ELF-1 (cell line): ENCODE results near the gene ARL4A.
A peak's percentile ranks its signal among the peaks of the same experiment; 100 is the strongest.

ENCODE experiments used
- DNase-seq: peaks from one replicate; pipeline ENCODE4 v3.0.0-alpha.2; 2016; ENCODE audit warnings: low read depth, low spot score

The ARL4A gene

GRCh38 chr7:12725575-12726316 lies 38.3 kb downstream of the ARL4A start:
- no peak for DNase-seq

GRCh38 chr7:12726908-12727307 lies 39.5 kb downstream of the ARL4A start:
- no peak for DNase-seq

- no peak for DNase-seq
These were observed 40.2 kb downstream of the ARL4A start for GRCh38 chr7:12727455-12728191.

GRCh38 chr7:12728192-12728538 lies 40.7 kb downstream of the ARL4A start:
- no peak for DNase-seq

GRCh38 chr7:12729112-12729511 lies 41.7 kb downstream of the ARL4A start:
- DNase-seq: peak; percentile 28

GRCh38 chr7:12730523-12730922 lies 43.1 kb downstream of the ARL4A start:
- DNase-seq: no peak

GRCh38 chr7:12731214-12731656 lies 43.8 kb downstream of the ARL4A start:
- no peak for DNase-seq

GRCh38 chr7:12731775-12732174 lies 44.3 kb downstream of the ARL4A start:
- no peak for DNase-seq

- DNase-seq: no peak
These were observed 45.0 kb downstream of the ARL4A start for GRCh38 chr7:12732428-12732827.

- no peak for DNase-seq
These were observed 48.5 kb downstream of the ARL4A start for GRCh38 chr7:12735923-12736322.

GRCh38 chr7:12737373-12737772 lies 49.9 kb downstream of the ARL4A start:
- no peak for DNase-seq

GRCh38 chr7:12737836-12738235 lies 50.4 kb downstream of the ARL4A start:
- no peak for DNase-seq

- DNase-seq: no peak
These were observed 51.2 kb downstream of the ARL4A start for GRCh38 chr7:12738665-12739064.
